ENCODE results near the gene LPGAT1.

Gene LPGAT1

DNA sequence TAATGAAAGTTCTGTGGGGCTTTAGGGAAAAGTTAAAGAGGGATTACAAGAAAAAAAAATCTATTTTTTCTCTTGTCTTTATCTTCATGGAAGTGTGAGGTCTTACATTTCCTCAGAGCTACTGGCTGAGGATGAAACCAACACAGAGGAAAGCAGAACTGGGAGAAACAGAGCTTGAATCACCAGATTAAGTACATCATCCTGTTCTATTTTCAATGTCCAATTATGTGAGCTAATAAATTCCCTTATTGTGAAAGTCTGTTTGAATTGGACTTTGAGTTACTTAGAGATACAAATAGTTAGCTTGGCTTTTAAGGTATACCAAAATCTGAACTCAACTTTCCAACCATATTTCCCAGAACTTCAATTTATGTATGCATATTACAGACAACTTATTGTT is 69.2 kb downstream of the LPGAT1 start:
- DNase-seq: no peak

DNA sequence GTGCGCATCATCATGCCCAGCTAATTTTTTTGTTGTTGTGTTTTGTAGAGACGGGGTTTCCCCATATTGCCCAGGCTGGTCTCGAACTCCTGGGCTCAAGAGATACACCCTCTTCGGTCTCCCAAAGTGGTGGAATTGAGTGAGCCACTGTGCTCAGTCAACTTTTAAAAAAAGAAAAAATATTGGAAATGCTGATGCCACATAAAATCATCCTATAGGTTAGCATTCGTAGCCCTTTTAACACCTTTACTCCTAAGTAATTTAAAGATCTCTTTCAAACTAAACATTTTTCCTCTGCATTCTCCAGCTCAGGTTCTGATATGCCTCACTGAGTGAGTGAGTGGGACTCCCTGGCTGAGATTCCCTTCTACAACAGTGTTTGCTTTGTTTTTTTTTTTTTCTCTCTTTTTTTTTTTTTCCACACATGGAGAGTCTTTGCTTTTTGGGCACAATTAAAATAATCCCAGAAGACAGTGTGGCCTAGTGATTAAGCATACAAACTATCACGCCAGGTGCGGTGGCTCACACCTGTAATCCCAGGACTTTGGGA is 74.0 kb downstream of the LPGAT1 start:
- no peak for DNase-seq

DNA sequence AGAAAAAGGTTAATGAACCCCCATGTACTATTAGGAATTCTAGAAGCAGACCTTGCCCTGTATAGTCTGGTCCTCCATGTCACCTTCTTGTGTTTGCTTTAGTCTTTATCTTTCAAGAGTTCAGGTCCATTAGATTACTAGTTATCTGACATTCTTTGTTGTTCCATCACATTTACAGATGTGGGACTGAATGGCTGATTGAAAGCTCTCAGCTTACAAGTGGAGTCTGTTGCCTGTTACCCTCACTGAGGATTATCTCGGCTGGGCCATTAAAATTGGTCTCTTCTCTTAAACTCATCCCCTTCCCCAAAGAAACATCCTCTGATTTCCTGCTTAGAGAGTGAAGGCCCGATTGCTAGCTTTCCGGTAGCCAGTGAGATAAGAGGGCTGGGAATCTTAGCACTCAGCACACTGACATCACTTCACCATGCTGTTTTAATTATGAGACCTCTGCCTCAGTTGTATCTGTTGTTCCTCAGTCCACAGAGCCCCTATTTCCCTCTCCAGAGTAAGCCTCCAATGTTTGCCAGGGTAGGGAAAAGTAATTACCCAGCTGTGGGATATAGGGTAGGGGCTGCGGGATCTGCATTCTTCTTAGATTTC is 76.8 kb downstream of the LPGAT1 start:
- DNase-seq: no peak

DNA sequence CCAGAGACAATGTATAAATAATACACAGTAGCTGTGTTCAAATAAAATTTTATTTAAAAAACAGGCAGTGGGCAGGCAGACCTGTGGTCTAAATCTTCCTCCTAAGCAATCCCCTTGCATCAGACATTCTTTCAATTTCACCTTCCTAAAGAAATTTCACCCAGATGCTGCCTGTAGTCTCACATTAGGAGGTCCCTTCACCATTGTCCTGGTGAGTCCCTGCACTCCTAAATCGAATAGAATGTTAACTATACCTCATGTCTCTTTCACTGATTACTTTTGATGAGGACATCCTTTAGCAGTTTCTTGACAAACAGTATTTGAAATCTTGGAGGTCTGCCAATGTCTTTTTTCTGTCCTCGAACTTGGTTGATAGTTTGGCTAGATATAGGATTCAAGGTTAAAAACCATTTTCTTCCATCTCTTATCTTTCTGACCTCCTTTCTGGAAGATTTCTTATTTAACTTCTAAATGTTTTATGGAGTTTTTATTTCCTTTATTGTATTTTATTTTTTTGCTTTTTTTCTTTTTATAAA is 77.5 kb downstream of the LPGAT1 start:
- DNase-seq: no peak

DNA sequence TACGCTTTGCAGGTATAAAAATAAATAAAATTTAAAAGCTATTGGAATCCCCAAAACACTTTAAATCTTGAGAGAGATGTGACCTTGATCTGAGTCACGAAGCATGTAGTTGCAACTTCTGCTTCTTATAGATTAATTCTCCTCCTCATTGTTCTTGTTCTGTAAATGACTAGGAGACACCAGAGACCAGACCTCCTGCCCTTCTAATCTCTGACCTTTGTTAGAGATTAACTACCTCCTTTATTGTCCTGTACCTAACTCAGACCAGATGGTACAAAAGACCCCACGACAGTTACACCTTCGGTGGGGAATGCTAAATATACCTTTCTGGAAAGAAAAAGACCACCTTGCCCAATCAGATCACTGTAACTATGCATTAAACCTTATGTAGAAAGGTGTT is 78.2 kb downstream of the LPGAT1 start:
- DNase-seq: no peak

DNA sequence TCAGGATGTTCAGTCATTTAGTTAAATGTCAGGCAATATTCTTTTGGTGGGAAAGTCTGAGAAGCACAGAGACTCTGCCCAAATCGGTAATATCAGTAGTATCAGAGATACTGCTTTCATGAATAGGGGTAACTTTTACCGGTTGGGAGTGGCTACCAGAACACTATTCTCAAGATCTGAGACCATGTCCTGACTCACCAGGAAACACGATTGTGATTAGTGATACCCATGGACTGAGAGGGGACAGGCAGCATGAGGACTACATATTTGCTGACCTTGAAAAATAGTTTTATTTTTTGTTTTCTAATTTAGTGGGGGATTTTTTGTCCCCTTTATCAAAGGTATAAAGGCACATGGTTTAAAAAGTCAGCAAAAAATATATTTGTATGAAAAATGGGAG is 79.1 kb downstream of the LPGAT1 start:
- no peak for DNase-seq

DNA sequence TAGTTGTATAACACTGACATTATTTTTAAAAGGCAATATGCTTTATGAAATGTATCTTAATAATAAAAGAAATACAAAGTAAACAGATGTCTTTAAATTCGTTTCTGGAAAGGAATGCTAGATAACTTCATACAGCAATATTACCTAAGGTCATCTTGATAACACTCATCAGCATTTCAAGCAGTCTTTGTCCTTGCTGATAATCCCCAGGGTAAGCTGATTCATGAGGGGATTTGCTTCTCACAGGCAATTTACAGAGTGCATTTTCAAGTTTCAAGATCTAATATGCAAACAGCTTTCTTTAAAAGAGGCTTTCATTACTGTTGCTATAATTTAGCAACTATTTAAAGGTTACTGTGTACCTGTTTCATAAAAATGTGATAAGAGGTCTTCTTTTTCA is 80.0 kb downstream of the LPGAT1 start:
- no peak for DNase-seq

DNA sequence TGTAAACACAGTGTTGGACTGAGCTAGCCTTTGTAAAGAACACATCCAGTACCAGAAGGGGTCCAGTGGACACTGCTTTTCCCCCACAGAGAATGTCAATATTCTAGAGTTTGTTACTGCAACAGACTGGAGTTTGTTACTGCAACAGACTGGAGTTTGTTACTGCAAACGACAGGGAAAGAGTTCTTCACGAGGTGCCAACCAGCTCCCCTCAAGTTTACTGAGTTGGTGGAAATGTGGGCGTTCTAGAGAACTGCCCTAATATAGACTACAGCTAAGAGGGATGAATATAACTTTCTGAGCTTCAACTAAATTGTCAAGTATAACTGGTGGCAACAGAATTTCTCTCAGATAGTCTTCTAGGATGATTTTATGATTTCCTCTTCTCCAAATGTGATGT is 81.3 kb downstream of the LPGAT1 start:
- no peak for DNase-seq

DNA sequence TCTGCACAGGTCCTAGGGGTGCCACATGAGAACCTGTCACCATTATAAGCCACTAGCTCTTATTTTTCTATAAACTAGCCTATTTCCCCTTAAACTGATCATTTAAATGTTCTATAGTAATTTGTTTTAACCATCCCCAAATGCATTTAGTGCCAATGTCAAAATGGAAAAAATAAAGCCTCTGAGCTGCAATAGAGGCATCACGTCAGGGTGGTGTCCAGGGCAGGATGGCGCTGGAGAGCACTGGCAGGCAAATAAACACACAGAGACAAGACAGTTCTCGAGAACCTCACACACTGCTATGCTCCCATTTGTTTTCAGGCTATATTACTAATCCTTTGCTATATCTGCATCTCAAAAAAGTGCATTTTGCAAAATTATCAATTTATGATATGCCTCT is 81.8 kb downstream of the LPGAT1 start:
- DNase-seq: no peak

DNA sequence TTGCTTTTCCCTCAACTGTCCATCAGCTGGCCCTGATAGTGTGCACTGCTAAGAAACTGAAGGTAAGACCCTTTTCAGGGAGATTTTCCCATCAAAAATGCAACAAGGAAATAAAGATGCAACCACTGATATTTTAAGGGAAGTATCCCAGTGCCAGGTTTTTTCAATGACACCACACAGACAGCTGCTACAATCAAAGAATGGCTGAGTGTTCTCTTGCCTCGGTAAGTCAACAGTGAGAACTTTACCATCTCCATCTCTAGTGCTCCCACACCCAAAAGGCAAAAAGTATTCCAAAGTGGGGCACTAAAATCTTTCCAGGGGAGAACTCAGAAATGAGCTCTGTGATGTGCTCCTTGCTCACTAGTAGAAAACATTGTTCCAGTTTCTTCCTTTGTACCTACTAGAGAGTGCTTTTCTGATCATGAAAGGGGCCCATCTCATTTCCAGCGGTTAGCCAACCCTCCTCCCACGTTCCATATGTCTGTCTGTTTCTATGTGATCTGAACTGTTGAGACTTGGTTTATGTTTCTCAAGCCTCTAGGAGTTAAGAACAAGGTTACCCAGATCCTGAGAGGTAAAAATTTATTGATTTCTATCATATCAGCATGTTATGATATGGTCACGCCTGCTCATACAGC is 87.6 kb downstream of the LPGAT1 start:
- no peak for DNase-seq

DNA sequence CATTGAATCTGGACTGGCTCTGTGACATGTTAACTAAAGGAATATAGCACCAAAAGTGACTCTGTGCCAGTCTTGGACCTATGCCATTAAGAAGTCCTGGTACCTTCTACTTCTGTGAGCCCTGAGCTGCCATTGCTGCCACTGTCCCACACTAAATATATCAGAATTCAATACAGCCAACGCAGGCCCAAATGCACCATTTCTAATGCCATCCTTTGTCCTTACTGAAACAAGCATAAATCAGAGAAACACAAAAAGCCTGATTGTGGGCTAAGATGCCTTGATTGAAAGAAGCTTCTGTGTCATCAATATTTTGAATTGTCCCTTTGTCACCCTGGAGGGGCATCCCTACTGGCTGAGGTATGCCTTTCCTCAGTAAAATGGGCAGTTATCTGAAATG is 88.3 kb downstream of the LPGAT1 start:
- no peak for DNase-seq

DNA sequence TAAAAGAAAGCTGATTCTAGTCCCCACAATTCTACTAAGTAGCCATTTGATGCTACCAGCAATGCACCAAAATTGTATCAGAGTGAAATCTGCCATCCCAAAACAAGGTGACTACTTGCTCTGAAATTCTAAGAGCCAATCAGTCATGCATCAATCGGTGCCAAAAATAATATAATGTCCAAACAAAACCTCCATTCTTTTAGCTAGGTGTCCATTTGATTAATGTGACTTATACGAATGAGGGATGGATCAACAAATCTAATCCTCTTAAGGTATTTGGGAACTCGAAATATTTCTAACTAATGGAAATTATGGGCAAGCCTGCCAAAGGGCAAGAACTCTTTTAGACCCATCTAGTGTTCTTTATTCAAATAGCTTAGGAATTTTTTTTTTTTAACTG is 88.8 kb downstream of the LPGAT1 start:
- no peak for DNase-seq

DNA sequence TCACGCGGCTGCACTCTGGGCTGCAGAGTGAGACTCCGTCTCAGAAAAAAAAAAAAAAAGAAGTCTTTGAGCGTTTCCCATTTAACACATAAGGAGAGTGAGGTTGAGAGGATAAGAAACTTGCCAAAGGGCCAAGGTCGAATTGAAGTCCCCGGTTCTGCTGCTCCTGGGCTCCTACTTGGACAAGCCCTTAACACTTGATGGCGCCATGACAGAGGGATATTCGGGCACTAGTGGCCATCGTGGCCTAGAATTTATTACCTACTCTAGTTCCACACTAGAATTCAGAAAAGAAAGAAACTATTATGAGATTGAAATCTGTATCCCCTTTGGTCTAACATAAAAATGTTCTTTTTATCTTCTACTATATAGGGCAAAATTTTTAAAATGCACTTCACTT is 89.4 kb downstream of the LPGAT1 start:
- DNase-seq: no peak

DNA sequence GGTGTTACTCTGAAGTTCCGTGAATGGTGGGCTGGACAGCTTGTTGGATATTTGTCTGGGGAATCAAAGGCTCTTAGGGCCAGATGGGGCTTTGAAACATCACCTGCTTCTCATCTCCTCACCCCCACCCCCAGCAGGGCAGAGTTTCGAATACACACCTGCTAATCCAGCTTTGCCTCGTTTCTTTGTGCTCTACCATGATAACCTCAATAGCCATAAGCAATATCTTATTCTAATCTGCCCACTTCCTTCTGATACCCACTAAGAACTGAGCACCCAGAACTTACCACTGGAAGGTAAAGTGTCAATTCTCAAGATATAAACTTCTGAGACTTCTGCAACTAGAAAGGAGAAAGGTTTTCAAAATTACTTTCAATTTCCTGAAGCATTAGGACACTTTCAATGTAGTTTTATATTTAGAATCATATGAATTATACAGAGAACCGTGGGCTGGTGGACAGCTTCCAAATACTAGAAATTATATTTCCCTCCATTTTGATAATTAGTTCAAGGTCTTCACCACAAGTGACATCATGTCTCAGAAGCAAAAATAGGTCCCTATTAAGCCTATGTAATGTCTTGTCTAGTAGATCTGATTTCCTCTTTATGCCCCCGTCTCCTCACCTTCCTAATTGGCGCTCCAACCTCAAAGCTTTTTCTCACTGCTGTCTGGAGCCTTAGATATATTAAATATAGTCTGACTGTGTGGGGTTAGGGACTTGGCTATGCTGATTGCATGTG is 90.7 kb downstream of the LPGAT1 start:
- DNase-seq: peak in 1 of 2 donors; percentile 29

DNA sequence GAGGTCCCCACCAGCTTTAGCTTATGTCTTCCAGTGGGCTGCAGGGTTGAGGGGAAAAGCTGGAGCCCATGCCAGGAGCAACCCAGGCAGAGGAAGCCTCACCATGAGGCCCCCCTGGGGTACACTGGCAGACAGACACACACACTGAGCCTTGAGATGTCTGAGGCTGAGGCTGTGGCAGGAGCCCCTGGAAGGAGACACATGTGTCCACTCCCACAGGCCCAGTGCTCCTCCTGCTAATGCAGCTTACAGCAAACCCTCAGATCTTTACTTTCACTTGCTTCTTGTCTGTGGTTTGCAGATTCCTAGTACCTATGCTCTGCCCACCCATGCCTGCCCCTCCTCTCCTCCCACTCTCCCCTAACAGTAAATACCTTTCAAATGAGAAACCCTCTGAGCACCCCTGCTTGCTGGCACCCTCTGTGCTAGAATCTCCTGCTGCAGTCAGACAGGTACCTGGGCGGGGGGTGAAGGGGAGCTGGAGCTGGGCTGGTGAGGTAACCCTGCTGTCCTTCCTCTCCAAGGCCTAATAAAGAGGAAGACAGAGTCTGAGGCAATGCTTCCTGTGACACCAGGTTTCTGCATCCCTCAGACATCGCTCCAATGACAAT is 91.8 kb downstream of the LPGAT1 start:
- DNase-seq: no peak

DNA sequence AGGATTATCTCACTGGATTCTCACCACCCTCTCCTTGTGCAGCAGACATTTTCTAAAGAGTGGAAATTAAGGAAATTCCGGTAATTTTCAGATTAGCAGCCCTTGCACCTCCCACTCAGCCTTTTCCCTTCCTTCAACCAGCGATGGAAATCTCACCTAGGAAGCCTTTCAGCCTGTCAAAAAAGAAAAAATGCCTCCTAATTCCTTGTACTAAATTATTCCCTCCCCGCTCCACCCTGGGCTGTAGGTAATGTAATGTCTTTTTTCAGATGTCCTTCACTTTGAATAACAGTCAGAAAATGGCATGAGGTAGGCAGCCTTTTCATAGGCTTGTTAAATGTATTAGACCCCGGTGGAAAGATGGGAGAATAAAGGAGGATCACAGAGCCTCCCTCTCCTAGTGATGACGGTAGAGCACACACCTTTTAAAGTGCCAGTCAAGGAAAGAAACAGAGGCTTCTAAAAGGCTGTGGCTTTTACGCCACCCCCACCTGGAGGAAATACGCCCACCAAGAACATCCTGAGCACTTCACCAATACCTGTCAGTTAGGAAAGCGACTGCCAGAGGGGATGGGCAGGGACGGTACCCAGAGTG is 92.4 kb downstream of the LPGAT1 start:
- no peak for DNase-seq

DNA sequence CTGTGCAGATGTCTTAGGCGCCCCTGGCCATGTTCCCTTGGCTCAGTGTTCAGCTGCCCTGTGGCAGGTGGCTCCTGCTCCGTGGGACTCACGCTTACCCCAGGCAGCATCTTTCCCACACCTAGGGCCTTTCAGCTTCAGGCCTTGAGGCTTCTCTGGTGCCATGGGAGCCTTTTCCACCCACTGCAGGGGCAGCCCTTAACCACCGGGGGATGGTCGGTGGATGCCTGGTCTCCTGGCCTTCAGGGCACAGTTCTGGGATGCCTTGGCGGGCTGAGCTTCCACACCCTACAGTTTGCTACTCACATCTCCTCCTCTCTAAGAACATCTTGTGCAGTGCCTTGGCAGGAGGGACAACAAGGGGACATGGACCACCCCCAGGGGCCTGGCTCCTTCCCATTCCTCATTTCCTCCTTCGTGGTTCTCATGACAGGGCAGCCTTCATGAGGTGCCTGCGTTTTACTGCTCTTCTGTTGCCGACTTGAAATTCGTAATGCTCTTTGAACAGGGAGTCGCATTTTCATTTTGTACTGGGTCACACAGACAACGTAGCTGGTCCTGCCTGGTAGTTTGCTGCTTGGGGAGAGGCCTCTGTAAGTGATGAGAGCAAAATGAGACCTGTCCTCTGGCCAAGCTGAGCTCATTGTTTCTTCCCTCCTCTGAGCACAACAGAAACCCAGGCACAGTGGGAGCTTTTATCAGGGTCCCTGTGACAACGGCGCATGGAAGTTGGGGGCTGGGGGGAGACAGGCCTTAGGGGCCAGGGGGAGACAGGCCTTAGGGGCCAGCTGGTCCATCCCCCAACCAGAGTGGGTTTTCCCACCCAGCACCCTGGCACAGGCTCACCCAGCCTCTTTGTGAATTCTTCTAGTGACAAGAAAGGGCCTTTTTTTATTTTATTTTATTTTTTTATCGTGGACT is 93.2 kb downstream of the LPGAT1 start:
- no peak for DNase-seq

DNA sequence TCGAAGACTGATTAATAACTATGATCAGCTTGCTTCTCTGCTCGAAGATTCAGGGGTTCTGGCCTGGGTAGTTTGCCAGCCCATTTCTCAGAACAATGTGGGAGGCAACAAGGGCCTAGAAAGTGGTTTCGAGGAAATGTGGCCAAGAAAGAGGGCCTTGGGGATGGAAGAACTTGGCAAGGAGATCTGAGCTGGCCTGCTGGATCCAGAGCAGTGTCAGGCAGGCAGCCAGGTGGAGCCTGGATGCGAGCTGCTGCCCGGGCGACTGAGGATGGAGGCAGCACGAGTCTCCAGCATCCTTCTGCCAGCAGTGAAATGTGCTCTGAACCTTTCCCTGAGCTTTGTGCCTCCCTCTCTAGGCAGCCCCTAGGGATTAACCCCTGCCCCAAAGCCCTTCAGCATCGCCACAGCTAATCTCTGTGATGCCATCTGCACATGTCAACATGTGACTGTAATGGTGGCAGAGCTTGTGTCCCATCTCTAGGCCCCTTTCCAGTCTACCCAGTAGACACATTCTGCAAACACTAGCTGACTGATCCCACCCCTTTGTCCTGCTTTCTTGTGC is 94.1 kb downstream of the LPGAT1 start:
- no peak for DNase-seq

DNA sequence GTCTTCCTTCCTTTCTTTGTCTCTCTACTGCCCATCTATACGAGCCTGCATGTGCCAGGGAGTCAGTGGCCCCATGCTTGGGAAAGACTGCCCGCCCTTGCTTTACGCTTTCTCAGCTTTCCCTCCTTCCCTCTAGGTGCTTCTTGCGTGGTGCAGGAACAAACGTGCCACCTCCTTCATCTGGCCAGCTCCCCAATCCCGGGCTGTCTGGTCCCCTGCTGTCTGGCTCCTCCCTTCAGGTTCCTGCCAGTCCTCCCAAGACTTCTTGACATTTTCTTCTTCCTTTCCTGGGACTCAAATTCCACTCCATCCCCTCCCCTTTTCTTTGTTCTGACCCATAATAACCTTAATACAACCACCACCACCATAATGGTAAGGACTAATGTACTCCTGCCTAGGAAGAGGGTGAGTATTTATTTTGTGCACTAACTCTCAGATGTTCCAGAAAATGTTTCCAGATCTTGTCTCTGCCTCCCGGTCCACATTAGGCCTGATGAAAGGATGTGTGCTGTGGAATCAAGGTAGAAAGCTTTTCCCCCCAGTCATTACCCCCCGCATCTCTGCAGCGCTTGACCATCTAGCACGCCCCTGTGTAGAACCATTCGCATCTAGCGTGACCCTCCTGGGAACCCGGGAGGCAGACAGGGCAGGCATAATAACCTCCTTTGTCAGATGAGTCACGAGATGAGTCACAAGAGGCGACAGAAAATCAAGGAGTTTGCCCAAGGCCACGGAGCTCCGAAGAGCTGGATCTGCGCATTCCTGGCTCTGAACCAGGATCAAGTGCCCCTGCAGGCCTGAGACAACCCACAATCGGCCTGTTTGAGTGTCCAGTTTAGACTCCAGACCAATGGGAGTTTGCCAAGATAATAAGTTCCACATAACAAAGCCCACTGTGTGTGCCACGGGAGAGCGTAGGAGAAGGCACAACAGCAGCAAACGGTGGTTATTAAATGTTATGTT is 95.1 kb downstream of the LPGAT1 start:
- no peak for DNase-seq

DNA sequence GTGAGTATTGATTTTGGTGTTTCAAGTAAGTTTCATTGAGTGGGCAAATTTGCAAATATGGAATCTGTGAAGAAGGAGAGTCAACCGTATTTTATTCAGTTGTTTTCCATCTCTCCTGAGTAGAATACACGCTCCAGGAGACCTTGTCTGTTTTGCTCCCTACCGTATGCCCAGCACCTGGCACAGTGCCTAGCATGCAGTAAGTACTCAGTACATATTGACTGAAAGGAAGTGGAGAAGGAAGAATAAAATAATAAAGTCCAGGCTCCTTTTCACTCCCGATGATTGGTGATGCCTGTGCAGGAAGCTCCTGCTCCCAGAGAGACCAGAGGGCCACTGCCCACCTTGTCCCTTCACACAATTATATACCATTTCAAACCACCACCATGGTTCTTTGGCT is 95.8 kb downstream of the LPGAT1 start:
- no peak for DNase-seq
